ENCODE results near the gene TNS3. TPM values are rescaled to one million over a fixed set of nuclear protein-coding genes. Genes with fewer than 3 reads are reported as not detected.

The TNS3 gene
- total and polyA plus RNA-seq, 10 of the 15 experiments (the other 5 are each of a cell fraction or from before 2014, with no cell fraction given) = 0.27 to 2.7 (median 0.79) TPM

- TF ChIP-seq USF1 (IDR thresholded peaks at IDR 0.05; ENCODE audit: borderline replicate concordance, extremely low read length, insufficient read depth, low read depth, low read length) (no peak), ASH2L (IDR thresholded peaks at IDR 0.05; ENCODE audit: borderline replicate concordance, low read depth) (no peak), SIX5 (IDR thresholded peaks at IDR 0.05; ENCODE audit: low read depth, low read length, severe bottlenecking) (no peak), CHD2 (IDR thresholded peaks at IDR 0.05; ENCODE audit: borderline replicate concordance, low read depth, low read length) (no peak), ZNF24 (IDR thresholded peaks at IDR 0.05) (no peak), RBBP5 (conservative IDR thresholded peaks at IDR 0.05) (no peak), HDAC2 (IDR thresholded peaks at IDR 0.05) (no peak), NR2C2 (IDR thresholded peaks at IDR 0.05; ENCODE audit: borderline replicate concordance, control insufficient read depth, insufficient read length, low read depth) (no peak), EED (IDR thresholded peaks at IDR 0.05; ENCODE audit: low read depth) (no peak)
- TF ChIP-seq, protein P1, sequence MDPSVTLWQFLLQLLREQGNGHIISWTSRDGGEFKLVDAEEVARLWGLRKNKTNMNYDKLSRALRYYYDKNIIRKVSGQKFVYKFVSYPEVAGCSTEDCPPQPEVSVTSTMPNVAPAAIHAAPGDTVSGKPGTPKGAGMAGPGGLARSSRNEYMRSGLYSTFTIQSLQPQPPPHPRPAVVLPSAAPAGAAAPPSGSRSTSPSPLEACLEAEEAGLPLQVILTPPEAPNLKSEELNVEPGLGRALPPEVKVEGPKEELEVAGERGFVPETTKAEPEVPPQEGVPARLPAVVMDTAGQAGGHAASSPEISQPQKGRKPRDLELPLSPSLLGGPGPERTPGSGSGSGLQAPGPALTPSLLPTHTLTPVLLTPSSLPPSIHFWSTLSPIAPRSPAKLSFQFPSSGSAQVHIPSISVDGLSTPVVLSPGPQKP (IDR thresholded peaks at IDR 0.05; ENCODE audit: low read depth, low read length) = no peak
Observed at GRCh38 chr7:47377741-47378140, 204.2 kb downstream of the TNS3 start (continued).

DNA sequence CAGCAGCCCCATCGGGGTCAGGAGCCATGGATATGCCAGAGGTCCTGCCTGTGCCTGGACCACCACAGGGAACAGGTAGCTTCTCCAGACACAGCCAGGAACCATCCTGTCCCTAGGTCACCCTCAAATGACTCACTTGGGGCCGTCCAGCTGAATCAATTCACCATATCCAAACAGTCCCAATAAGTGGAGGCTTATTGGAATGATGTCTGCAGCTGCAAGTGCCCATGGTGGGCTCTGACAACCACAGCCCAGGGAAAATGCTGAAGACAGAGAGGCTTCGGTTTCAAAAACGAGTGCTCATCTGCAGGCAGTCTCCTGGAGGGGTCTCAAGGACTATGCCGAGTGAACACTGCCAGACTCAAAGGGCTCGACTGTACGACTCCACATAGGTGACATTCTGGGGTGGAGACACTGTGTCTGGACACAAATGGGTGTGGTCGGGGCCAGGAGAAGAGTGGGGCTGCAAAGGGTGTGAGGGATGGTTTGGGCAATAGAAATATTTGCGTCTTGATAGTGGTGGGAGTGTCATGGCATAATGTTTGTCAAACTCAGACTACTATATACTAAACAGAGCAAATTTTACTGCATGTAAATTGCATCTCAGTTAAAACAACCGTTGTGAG lies 204.8 kb downstream of the TNS3 start:
- H2AFZ ChIP-seq (ENCODE audit: control insufficient read depth, low read depth, low read length) = no peak overlapping the region
- WGBS (ENCODE audit: insufficient coverage, insufficient replicate concordance, low lambda C conversion rate, missing lambda C conversion rate) = 10% methylated on average over 10 of the region's 10 CpGs
- H3K4me1 ChIP-seq (ENCODE audit: control insufficient read depth, insufficient read depth, low read length) = no peaks in the 10 kb centered on the region
- SMC1A ChIA-PET (ENCODE audit: uncharacterized antibody, unreplicated experiment) = no interaction called here
- intact Hi-C loops (cut with micrococcal nuclease; ENCODE audit: unreplicated experiment) = no loop called here
- TF ChIP-seq NFYA (IDR thresholded peaks at IDR 0.05; ENCODE audit: borderline replicate concordance, low read depth, low read length) (no peak), ZBTB4 (CRISPR knock-in tag; IDR thresholded peaks at IDR 0.05) (no peak), FOXK2 (IDR thresholded peaks at IDR 0.05) (no peak), POLR2A (IDR thresholded peaks at IDR 0.05; ENCODE audit: low read depth, low read length) (no peak)
- CTCF ChIA-PET = no interaction called here
- no peak overlapping the region for H3K9ac ChIP-seq (ENCODE audit: control insufficient read depth, insufficient read depth, low read length)
- RAD21 ChIA-PET (ENCODE audit: unreplicated experiment) = no interaction called here
- no peaks in the 10 kb centered on the region for H3K79me2 ChIP-seq (ENCODE audit: control insufficient read depth, insufficient read depth, low read length)
- no peaks in the 10 kb centered on the region for H3K27me3 ChIP-seq (replicated peaks in 1 of 2; ENCODE audit: control insufficient read depth in 2 of 2, insufficient read depth in 2 of 2, low read length in 1 of 2)
- no peak overlapping the region for H3K4me3 ChIP-seq
- POLR2A ChIA-PET = no interaction called here
- no peak overlapping the region for H3K27ac ChIP-seq (ENCODE audit: control insufficient read depth, insufficient read depth)
- no peaks in the 10 kb centered on the region for H3K36me3 ChIP-seq (ENCODE audit: control insufficient read depth in 2 of 2, insufficient read depth in 2 of 2, low read length in 1 of 2)
- DNase-seq (ENCODE audit: low read depth, low spot score) (no peak), ATAC-seq (no peak), FAIRE-seq (no peak)
- BruUV-seq (replicated peaks) = no TSS peak
- H3K4me2 ChIP-seq (ENCODE audit: control insufficient read depth, insufficient read depth) = no peak overlapping the region
- H3K9me3 ChIP-seq (replicated peaks; ENCODE audit: control insufficient read depth, insufficient read depth, low read length) = no peaks in the 10 kb centered on the region
- in situ Hi-C loops (cut with MboI) = no loop called here
- H4K20me1 ChIP-seq (ENCODE audit: control insufficient read depth, insufficient read depth) = no peaks in the 10 kb centered on the region

All from GM12878 (cell line).